SK-N-MC (cell line): Measurements from ENCODE around the gene ELMO1.

Experiments used
- EZH2 ChIP-seq: fragments of 200-600 bp; sonication (generic); IDR thresholded peaks from one replicate; pipeline ENCODE4 v1.6.1; 2017; ENCODE audit warnings: antibody characterized with exemption
- FOXP2 ChIP-seq: optimal IDR thresholded peaks from 2 replicates; pipeline ENCODE3; 2011; ENCODE audit warnings: mild to moderate bottlenecking, moderate library complexity; ENCODE audit not compliant: insufficient read depth; ENCODE audit errors: extremely low read length, control extremely low read depth
- POLR2AphosphoS5 ChIP-seq: IDR thresholded peaks from 2 replicates; pipeline ENCODE4 v1.6.1; 2012; ENCODE audit warnings: mild to moderate bottlenecking, low read depth, low read length, borderline replicate concordance

DNA sequence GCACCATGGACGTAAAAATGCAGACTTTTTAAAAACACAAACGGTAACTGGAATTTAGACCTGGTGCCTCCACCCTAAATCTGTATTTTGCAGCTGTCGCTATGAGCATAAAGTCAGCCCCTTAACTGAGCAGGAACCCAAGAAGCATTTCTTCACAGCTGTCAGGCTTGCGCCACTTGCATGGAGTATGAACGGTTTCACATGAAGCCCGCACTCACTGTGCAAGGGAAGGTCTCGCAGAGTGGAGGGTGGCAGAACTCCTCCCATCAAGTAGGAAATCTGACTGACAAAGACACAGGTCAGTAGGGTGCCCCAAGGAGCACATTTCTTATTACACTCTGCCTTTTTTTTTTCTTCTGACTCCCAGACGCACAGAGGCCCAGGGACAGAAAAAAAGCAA is 58.5 kb downstream of the ELMO1 start:
- TF ChIP-seq EZH2: no peak
- no peak for TF ChIP-seq POLR2AphosphoS5
- no peak for TF ChIP-seq FOXP2
